GM19452 (cell line): Measurements from ENCODE around the gene NASP.

ENCODE experiments used
- ATAC-seq: cut with Tn5 transposase; IDR thresholded peaks from one replicate; pipeline ENCODE4 v1.9.1; 2021; ENCODE audit not compliant: unreplicated experiment

NASP gene

DNA sequence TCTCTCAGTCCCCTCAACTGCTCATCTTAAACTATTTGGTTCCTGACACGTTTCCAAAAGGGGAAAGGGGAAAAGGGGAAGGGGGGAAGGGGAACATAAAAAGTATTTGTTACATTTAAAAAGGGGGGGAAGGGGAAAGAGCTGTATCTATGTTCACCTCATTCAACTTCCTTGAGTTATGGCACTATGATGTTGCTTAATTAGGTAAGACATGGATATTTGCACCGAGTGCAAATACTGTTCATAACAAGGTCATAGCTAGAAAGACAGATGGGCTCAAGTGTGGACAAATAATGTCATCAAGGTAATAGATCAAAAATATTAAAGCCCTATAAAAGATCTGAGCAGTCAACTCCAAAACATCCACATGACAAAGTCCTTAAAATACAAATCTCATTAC is 76.5 kb downstream of the NASP start:
- ATAC-seq: no peak

DNA sequence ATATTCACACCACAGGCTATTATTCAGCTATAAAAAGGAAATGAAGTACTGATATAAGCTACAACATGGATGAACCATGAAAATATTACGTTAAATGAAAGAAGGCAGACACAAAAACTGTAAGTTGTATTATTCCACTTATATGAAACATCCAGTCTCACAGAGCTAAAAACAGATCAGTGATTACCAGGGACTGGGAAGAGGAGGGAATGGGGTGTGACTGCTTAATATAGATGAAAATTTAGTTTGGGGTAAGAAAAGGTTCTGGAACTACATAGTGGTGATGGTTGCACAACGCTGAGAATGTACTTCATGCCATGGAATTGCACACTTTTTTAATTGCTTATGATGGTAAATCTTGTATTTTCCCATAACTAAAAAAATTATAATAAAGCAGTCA is 83.0 kb downstream of the NASP start:
- no peak for ATAC-seq

GRCh38 chr1:45667321-45668111 is 83.7 kb downstream of the NASP start:
- no peak for ATAC-seq
